NT2/D1 (cell line): ENCODE measurements around the gene GRHL3.
A peak's percentile ranks its signal among the peaks of the same experiment; 100 is the strongest.

Experiments
- DNase-seq: peaks from one replicate; pipeline ENCODE4 v3.0.0-alpha.2; 2011; ENCODE audit warnings: low read depth, low spot score
- H3K27me3 ChIP-seq: 2 replicates; pipeline ENCODE4 v1.6.0; 2011; ENCODE audit warnings: mild to moderate bottlenecking; ENCODE audit not compliant: insufficient read length, insufficient read depth
- H3K36me3 ChIP-seq: 2 replicates; pipeline ENCODE4 v1.6.1; 2011; ENCODE audit warnings: mild to moderate bottlenecking, low read length, mixed read lengths; ENCODE audit not compliant: insufficient read depth, insufficient read length
- H3K4me1 ChIP-seq: 2 replicates; pipeline ENCODE4 v1.5.1; 2011; ENCODE audit not compliant: insufficient read depth, insufficient read length
- H3K4me3 ChIP-seq: 2 replicates; pipeline ENCODE4 v1.5.1; 2011; ENCODE audit warnings: low read depth; ENCODE audit not compliant: insufficient read length
- H3K9ac ChIP-seq: 2 replicates; pipeline ENCODE4 v1.6.0; 2011; ENCODE audit warnings: low read depth; ENCODE audit not compliant: insufficient read length
- H3K9me3 ChIP-seq: 2 replicates; pipeline ENCODE4 v1.5.1; 2011; ENCODE audit warnings: mild to moderate bottlenecking, low read length; ENCODE audit not compliant: insufficient read depth
- SUZ12 ChIP-seq: IDR thresholded peaks from 2 replicates; pipeline ENCODE4 v1.6.1; 2011; ENCODE audit not compliant: insufficient read length, insufficient read depth; ENCODE audit errors: extremely low read depth
- YY1 ChIP-seq: IDR thresholded peaks from 2 replicates; pipeline ENCODE4 v1.6.1; 2011; ENCODE audit not compliant: insufficient read length, insufficient read depth
- ZNF274 ChIP-seq: IDR thresholded peaks from 2 replicates; pipeline ENCODE4 v1.6.1; 2011; ENCODE audit warnings: mild to moderate bottlenecking, low read depth, low read length

Gene GRHL3

DNA sequence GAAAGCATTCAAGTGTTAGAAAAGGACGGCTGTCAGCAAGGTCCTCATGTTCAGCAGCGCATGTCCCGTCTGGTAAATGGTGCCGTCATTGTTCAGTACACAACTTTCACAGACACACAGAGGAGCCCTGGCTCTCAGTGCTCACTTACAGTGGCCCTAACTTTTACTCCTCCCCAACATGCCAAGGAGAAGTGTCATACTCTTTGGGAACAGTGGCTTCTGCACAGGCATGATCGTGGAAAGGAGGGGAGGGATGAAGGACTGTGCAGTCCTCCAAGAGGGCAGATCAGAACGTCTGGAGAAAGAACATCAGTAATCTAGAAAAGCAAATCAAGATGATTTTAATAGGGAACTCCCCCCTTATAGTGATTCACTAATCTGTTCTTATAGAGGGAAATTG is 3.8 kb upstream of the GRHL3 start:
- no peaks in the 10 kb centered on the region for H3K36me3 ChIP-seq
- no peaks in the 10 kb centered on the region for H3K9me3 ChIP-seq
- TF ChIP-seq ZNF274 (no peak), SUZ12 (no peak), YY1 (no peak)
- no peak overlapping the region for H3K9ac ChIP-seq
- no peak overlapping the region for H3K4me3 ChIP-seq
- H3K4me1 ChIP-seq: peaks cover 20% of the 10 kb centered on the region
- peaks cover 10% of the 10 kb centered on the region for H3K27me3 ChIP-seq
- no peak for DNase-seq

DNA sequence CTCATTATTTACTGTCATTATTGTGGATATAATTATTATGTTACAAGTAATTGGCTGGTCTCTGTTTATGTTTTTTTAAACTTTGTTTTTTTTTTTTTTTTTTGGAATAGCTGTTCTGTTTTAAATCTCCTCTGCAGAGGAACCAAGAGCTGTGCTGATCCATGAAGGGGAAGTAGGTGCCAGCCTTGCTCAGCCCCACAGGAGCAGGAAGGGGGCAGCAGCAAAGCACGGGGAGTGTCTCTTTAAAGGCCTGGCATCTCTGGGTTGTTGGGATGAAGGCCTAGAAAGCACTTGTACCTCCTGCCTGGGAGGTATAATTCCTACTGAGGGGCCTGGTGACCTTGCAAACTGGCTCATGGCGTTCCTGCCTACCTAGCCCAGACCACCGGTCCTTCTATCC is 2.5 kb upstream of the GRHL3 start:
- DNase-seq: no peak
- peaks cover 10% of the 10 kb centered on the region for H3K27me3 ChIP-seq

GRCh38 chr1:24317081-24317480 is 2.1 kb upstream of the GRHL3 start:
- H3K27me3 ChIP-seq: peaks cover 10% of the 10 kb centered on the region
- no peak overlapping the region for H3K9ac ChIP-seq
- no peaks in the 10 kb centered on the region for H3K9me3 ChIP-seq
- TF ChIP-seq ZNF274 (no peak), YY1 (no peak), SUZ12 (no peak)
- H3K36me3 ChIP-seq: no peaks in the 10 kb centered on the region
- no peak overlapping the region for H3K4me3 ChIP-seq
- H3K4me1 ChIP-seq: peaks cover 12% of the 10 kb centered on the region
- DNase-seq: no peak

More for the DNA sequence above, 2.5 kb upstream of the GRHL3 start:
- TF ChIP-seq YY1: no peak
- no peak for TF ChIP-seq SUZ12
- TF ChIP-seq ZNF274: no peak
- Histone ChIP-seq H3K4me3 (no peak overlapping the region), H3K9me3 (no peaks in the 10 kb centered on the region), H3K4me1 (peaks cover 14% of the 10 kb centered on the region), H3K9ac (no peak overlapping the region), H3K36me3 (no peaks in the 10 kb centered on the region)

- Histone ChIP-seq H3K9ac (no peak overlapping the region), H3K4me1 (peaks cover 15% of the 10 kb centered on the region)
These were observed 1.1 kb upstream of the GRHL3 start for GRCh38 chr1:24317956-24318614.

DNA sequence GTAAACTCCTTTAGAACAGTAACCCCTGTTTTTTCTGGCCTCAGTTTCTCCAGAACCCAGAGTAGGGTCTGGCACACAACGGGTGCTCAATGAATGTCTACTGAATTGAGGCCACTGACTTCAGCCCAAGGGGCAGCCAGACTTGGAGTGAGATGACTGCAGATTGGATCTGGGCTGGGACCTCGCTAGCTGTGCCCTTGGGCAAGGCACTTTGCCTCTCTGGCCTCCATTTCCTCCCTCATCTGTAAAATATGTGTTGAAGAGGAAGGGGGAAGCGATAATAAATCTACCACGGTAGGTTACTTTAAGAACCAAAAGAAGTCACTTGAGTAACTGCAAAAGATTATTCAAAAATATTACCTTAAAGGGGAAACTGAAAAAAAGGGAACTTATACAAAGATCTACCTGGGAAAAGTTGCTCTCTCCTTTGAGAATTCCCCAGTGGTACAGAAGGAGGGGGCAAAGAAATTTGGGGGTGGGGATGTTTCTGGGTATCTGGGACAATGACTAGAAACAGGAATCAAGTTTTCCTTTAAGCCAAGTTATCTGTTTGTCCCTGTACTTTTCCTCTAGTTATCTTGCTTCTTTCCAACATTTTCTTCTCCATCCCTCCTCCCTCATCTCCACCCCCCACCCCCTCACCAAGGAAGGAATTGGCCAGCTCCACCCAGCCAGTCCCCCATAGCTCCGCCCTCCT is 394 bp upstream of the GRHL3 start:
- Histone ChIP-seq H3K9me3 (no peaks in the 10 kb centered on the region), H3K27me3 (peaks cover 17% of the 10 kb centered on the region), H3K4me3 (peak overlapping the region; percentile 51), H3K4me1 (peaks cover 15% of the 10 kb centered on the region), H3K36me3 (no peaks in the 10 kb centered on the region), H3K9ac (no peak overlapping the region)
- TF ChIP-seq YY1 (no peak), SUZ12 (no peak), ZNF274 (no peak)
- DNase-seq: no peak

More at GRCh38 chr1:24317956-24318614, 1.1 kb upstream of the GRHL3 start:
- no peak overlapping the region for H3K4me3 ChIP-seq
- peaks cover 11% of the 10 kb centered on the region for H3K27me3 ChIP-seq
- H3K36me3 ChIP-seq: no peaks in the 10 kb centered on the region
- TF ChIP-seq YY1: no peak
- no peak for TF ChIP-seq SUZ12
- no peak for TF ChIP-seq ZNF274
- DNase-seq: no peak
- H3K9me3 ChIP-seq: no peaks in the 10 kb centered on the region

GRCh38 chr1:24319962-24320361 is 805 bp downstream of the GRHL3 start:
- Histone ChIP-seq H3K27me3 (peaks cover 29% of the 10 kb centered on the region), H3K36me3 (peaks cover 6% of the 10 kb centered on the region), H3K4me3 (peak overlapping the region; percentile 51), H3K9ac (peak overlapping the region; percentile 83), H3K9me3 (no peaks in the 10 kb centered on the region), H3K4me1 (peaks cover 17% of the 10 kb centered on the region)
- no peak for DNase-seq
- TF ChIP-seq SUZ12: no peak
- TF ChIP-seq YY1: no peak
- TF ChIP-seq ZNF274: no peak

GRCh38 chr1:24321126-24321525 is 2.0 kb downstream of the GRHL3 start:
- peaks cover 17% of the 10 kb centered on the region for H3K4me1 ChIP-seq
- no peaks in the 10 kb centered on the region for H3K9me3 ChIP-seq
- TF ChIP-seq SUZ12 (no peak), YY1 (no peak), ZNF274 (no peak)
- peaks cover 9% of the 10 kb centered on the region for H3K36me3 ChIP-seq
- H3K9ac ChIP-seq: peak overlapping the region; percentile 83
- no peak for DNase-seq
- H3K27me3 ChIP-seq: peaks cover 41% of the 10 kb centered on the region
- H3K4me3 ChIP-seq: peak overlapping the region; percentile 51
